HCT116 (cell line): ENCODE measurements around the gene COPS2. TPM values are rescaled to one million over a fixed set of nuclear protein-coding genes. Genes with fewer than 3 reads are reported as not detected.

Source experiments
- ATAC-seq: fragments of 200-7000 bp; cut with Tn5 transposase; 2 replicates; pipeline ENCODE4 v1.9.1; 2020; ENCODE audit warnings: mild to moderate bottlenecking, moderate library complexity
- BruUV-seq: library from RNA; stranded (reverse); fragments of 400-500 nt; replicated peaks from 2 replicates; lab custom pipeline; 2021; lab: Mats Ljungman, UMichigan
- CTCF ChIA-PET: fragments of 300-600 bp; sonication (Branson Sonifier 250); formaldehyde crosslinking; loops from one replicate; lab custom pipeline; 2021; ENCODE audit warnings: antibody characterized with exemption; lab: Charles Lee
- POLR2A ChIA-PET: fragments of 300-600, 350-600 bp; sonication (Branson Sonifier 250); formaldehyde crosslinking; loops from one replicate; lab custom pipeline; 2021; ENCODE audit warnings: antibody characterized with exemption; lab: Charles Lee
- RAD21 ChIA-PET, 2 experiments: fragments of 300-600 bp; sonication (Branson Sonifier 250); formaldehyde crosslinking; loops; one replicate each; lab custom pipeline; 2023; ENCODE audit warnings: low total read pairs in 2 of 2; ENCODE audit not compliant: uncharacterized antibody in 2 of 2, unreplicated experiment in 2 of 2, low non-redundant PET in 1 of 2; lab: Charles Lee
- DNase-seq: peaks from one replicate; pipeline ENCODE4 v3.0.0-alpha.2; 2010; ENCODE audit warnings: low read depth, low spot score
- H2AFZ ChIP-seq: fragments of 200-600 bp; shearing (Covaris generic), sonication (generic); 2 replicates; pipeline ENCODE4 v1.6.1; 2017; ENCODE audit warnings: low read depth, mixed run types, mixed read lengths, antibody characterized with exemption, low read length; ENCODE audit not compliant: poor library complexity, severe bottlenecking
- H3K27ac ChIP-seq: 2 replicates; pipeline ENCODE4 v1.5.1; 2012; ENCODE audit warnings: low read depth, low read length
- H3K27me3 ChIP-seq: fragments of 200-600 bp; sonication (generic); 2 replicates; pipeline ENCODE4 v1.6.1; 2016; ENCODE audit warnings: mixed run types, low read length, mixed read lengths; ENCODE audit not compliant: insufficient read depth
- H3K36me3 ChIP-seq, 2 experiments: fragments of 200-500 bp in 1 of 2; fragments of 200-600 bp in 1 of 2; sonication (Bioruptor generic) in 1 of 2; sonication (generic) in 1 of 2; 2 replicates each; pipeline versions ENCODE4 v1.5.1 to v1.6.1; 2014 to 2016; ENCODE audit warnings: low read length in 2 of 2, inconsistent platforms in 1 of 2, mixed read lengths in 1 of 2, mixed run types in 1 of 2; ENCODE audit not compliant: insufficient read depth in 2 of 2, control insufficient read depth in 1 of 2
- H3K4me1 ChIP-seq, 2 experiments: fragments of 200-600 bp in 1 of 2; sonication (generic) in 1 of 2; 2 replicates each; pipeline versions ENCODE4 v1.5.1 to v1.6.1; 2012 to 2017; ENCODE audit warnings: low read length in 2 of 2, inconsistent platforms in 1 of 2, mild to moderate bottlenecking in 1 of 2, mixed read lengths in 1 of 2, mixed run types in 1 of 2, moderate library complexity in 1 of 2; ENCODE audit not compliant: insufficient read depth in 2 of 2, control insufficient read depth in 1 of 2
- H3K4me2 ChIP-seq: fragments of 200-600 bp; sonication (generic); 2 replicates; pipeline ENCODE4 v1.6.1; 2017; ENCODE audit warnings: mixed run types, low read length, mixed read lengths
- H3K4me3 ChIP-seq, 2 experiments: fragments of 200-600 bp in 1 of 2; sonication (generic) in 1 of 2; replicated peaks in 1 of 2; 2 replicates each; pipeline ENCODE4 v1.5.1; 2011 to 2016; ENCODE audit warnings: low read length in 2 of 2, control low read depth in 1 of 2, low read depth in 1 of 2, mild to moderate bottlenecking in 1 of 2, mixed read lengths in 1 of 2, mixed run types in 1 of 2
- H3K79me2 ChIP-seq: fragments of 200-600 bp; sonication (generic); 2 replicates; pipeline ENCODE4 v1.6.1; 2017; ENCODE audit warnings: mild to moderate bottlenecking, mixed run types, low read length, moderate library complexity, mixed read lengths; ENCODE audit not compliant: insufficient read depth
- H3K9ac ChIP-seq: fragments of 200-600 bp; sonication (generic); 2 replicates; pipeline ENCODE4 v1.6.1; 2016; ENCODE audit warnings: low read length, mixed read lengths
- H3K9me2 ChIP-seq: fragments of 200-600 bp; sonication (generic), shearing (Covaris generic); 2 replicates; pipeline ENCODE4 v1.6.1; 2017; ENCODE audit warnings: mixed run types, mild to moderate bottlenecking, moderate library complexity; ENCODE audit not compliant: insufficient read depth
- H3K9me3 ChIP-seq, 2 experiments: fragments of 200-500 bp in 1 of 2; fragments of 200-600 bp in 1 of 2; sonication (Bioruptor generic) in 1 of 2; sonication (generic) in 1 of 2; 2 replicates each; pipeline ENCODE4 v1.6.1; 2014 to 2017; ENCODE audit warnings: low read length in 2 of 2, mixed read lengths in 2 of 2, inconsistent platforms in 1 of 2, low read depth in 1 of 2, mild to moderate bottlenecking in 1 of 2, mixed run types in 1 of 2, moderate library complexity in 1 of 2; ENCODE audit not compliant: control insufficient read depth in 1 of 2, insufficient read depth in 1 of 2
- H4K20me1 ChIP-seq: fragments of 200-600 bp; sonication (generic), shearing (Covaris generic); 2 replicates; pipeline ENCODE4 v1.6.1; 2017; ENCODE audit warnings: mixed run types, mild to moderate bottlenecking, moderate library complexity; ENCODE audit not compliant: insufficient read depth
- CEBPB ChIP-seq: IDR thresholded peaks from 2 replicates; pipeline ENCODE4 v1.6.1; 2012; ENCODE audit warnings: low read depth
- EGR1 ChIP-seq: IDR thresholded peaks from 2 replicates; pipeline ENCODE4 v1.6.1; 2012; ENCODE audit warnings: low read depth
- ELF1 ChIP-seq: IDR thresholded peaks from 2 replicates; pipeline ENCODE4 v1.6.1; 2012; ENCODE audit warnings: low read depth, borderline replicate concordance
- EZH2 ChIP-seq: fragments of 200-600 bp; sonication (generic); IDR thresholded peaks from 2 replicates; pipeline ENCODE4 v1.6.1; 2017; ENCODE audit warnings: antibody characterized with exemption, mixed run types
- EZH2phosphoT487 ChIP-seq: fragments of 200-600 bp; IDR thresholded peaks from 2 replicates; pipeline ENCODE4 v1.6.1; 2018; ENCODE audit warnings: antibody characterized with exemption, borderline replicate concordance
- FOSL1 ChIP-seq: IDR thresholded peaks from 2 replicates; pipeline ENCODE4 v1.6.1; 2012; ENCODE audit warnings: low read depth
- JUND ChIP-seq: IDR thresholded peaks from 2 replicates; pipeline ENCODE4 v1.6.1; 2012
- MAX ChIP-seq: IDR thresholded peaks from 2 replicates; pipeline ENCODE4 v1.6.1; 2012
- POLR2A ChIP-seq: IDR thresholded peaks from 2 replicates; pipeline ENCODE4 v1.7.0; 2011; ENCODE audit warnings: borderline replicate concordance; ENCODE audit not compliant: insufficient read depth, insufficient read length; ENCODE audit errors: extremely low read depth
- POLR2AphosphoS5 ChIP-seq: IDR thresholded peaks from 2 replicates; pipeline ENCODE4 v1.6.1; 2011; ENCODE audit warnings: mild to moderate bottlenecking, low read depth, low read length, moderate library complexity
- RAD21 ChIP-seq: IDR thresholded peaks from 2 replicates; pipeline ENCODE4 v1.6.1; 2012; ENCODE audit warnings: low read depth, mild to moderate bottlenecking
- SIN3A ChIP-seq: IDR thresholded peaks from 2 replicates; pipeline ENCODE4 v1.6.1; 2012; ENCODE audit warnings: low read depth
- SP1 ChIP-seq: IDR thresholded peaks from 2 replicates; pipeline ENCODE4 v1.6.1; 2012; ENCODE audit warnings: low read depth
- SRF ChIP-seq: IDR thresholded peaks from 2 replicates; pipeline ENCODE4 v1.6.1; 2012; ENCODE audit warnings: low read depth
- YY1 ChIP-seq: IDR thresholded peaks from 2 replicates; pipeline ENCODE4 v1.6.1; 2011; ENCODE audit warnings: low read length, low read depth, moderate library complexity, mild to moderate bottlenecking; ENCODE audit not compliant: insufficient replicate concordance; ENCODE audit errors: extremely low read depth
- ZFX ChIP-seq: fragments of 450-650 bp; IDR thresholded peaks from 2 replicates; pipeline ENCODE4 v1.6.1; 2017
- ZNF274 ChIP-seq: fragments of 200-500 bp; sonication (Bioruptor generic); IDR thresholded peaks from 2 replicates; pipeline ENCODE4 v1.6.1; 2014; ENCODE audit warnings: mild to moderate bottlenecking, low read depth, low read length, inconsistent platforms
- intact Hi-C: fragments of 100-400 bp; cut with micrococcal nuclease; formaldehyde crosslinking; loops from 2 replicates; pipeline ENCODE4 v1.10.0; 2022
- total RNA-seq: library from RNA; stranded (reverse); gene quantifications from one replicate; pipeline ENCODE4 v1.2.1, GENCODE V29; 2021; ENCODE audit not compliant: unreplicated experiment
- TF ChIP-seq, protein P1 (sequence below): IDR thresholded peaks from 2 replicates; pipeline ENCODE4 v1.6.1; 2011; ENCODE audit warnings: mild to moderate bottlenecking, low read length, moderate library complexity; ENCODE audit not compliant: insufficient replicate concordance; ENCODE audit errors: extremely low read depth
- TF ChIP-seq, protein P2 (sequence below): IDR thresholded peaks from 2 replicates; pipeline ENCODE4 v1.6.1; 2012; ENCODE audit warnings: low read depth
- TF ChIP-seq, protein P3 (sequence below), 3 experiments: fragments of 200-600 bp in 1 of 3; sonication (generic) in 1 of 3; IDR thresholded peaks in 2 of 3; conservative IDR thresholded peaks in 1 of 3; 2 replicates each; pipeline ENCODE4 v1.5.1; 2012 to 2017; ENCODE audit warnings: low read depth in 2 of 3, low read length in 2 of 3, antibody characterized with exemption in 1 of 3, borderline replicate concordance in 1 of 3, control low read depth in 1 of 3, mild to moderate bottlenecking in 1 of 3, mixed read lengths in 1 of 3, mixed run types in 1 of 3, moderate library complexity in 1 of 3; ENCODE audit not compliant: insufficient read depth in 1 of 3

The COPS2 gene
- total RNA-seq, 1 experiment from 2014 or later = 93.6 TPM

DNA sequence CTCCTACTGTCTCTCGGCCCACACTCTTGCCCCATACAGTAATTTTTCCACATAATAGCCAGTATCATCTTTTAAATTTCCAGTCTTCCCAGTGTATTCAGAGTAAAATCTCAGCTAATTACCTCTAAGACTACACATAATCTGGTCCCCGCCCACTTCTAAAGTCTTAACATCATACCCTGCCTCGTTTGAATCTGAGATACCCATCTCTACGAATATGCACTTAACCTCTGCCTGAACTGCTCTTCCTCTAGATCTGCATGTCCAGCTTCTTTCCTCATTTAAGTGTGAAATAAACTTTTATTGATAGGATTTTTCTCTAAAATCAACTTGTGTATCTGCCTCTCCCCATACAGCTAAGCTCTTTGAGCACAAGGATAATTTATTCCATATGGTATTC lies 34.6 kb downstream of the COPS2 start:
- ChIA-PET RAD21 (no interaction called here), POLR2A (no interaction called here), CTCF (no interaction called here)
- H3K4me3 ChIP-seq = no peak overlapping the region
- no peaks in the 10 kb centered on the region for H3K9me3 ChIP-seq
- H3K27me3 ChIP-seq = no peaks in the 10 kb centered on the region
- no peaks in the 10 kb centered on the region for H4K20me1 ChIP-seq
- H3K36me3 ChIP-seq = no peaks in the 10 kb centered on the region
- no peak overlapping the region for H2AFZ ChIP-seq
- no peaks in the 10 kb centered on the region for H3K79me2 ChIP-seq
- H3K4me2 ChIP-seq = no peak overlapping the region
- intact Hi-C loops = no loop called here
- BruUV-seq = no TSS peak
- no peak overlapping the region for H3K27ac ChIP-seq
- no peak for ATAC-seq
- TF ChIP-seq ZFX (no peak), SIN3A (no peak), RAD21 (no peak), FOSL1 (no peak), POLR2AphosphoS5 (no peak), YY1 (no peak), CEBPB (no peak), MAX (no peak), ELF1 (no peak), EGR1 (no peak), EZH2phosphoT487 (no peak), SRF (no peak), POLR2A (no peak), SP1 (no peak), ZNF274 (no peak), EZH2 (no peak), JUND (no peak)
- TF ChIP-seq, protein P1, sequence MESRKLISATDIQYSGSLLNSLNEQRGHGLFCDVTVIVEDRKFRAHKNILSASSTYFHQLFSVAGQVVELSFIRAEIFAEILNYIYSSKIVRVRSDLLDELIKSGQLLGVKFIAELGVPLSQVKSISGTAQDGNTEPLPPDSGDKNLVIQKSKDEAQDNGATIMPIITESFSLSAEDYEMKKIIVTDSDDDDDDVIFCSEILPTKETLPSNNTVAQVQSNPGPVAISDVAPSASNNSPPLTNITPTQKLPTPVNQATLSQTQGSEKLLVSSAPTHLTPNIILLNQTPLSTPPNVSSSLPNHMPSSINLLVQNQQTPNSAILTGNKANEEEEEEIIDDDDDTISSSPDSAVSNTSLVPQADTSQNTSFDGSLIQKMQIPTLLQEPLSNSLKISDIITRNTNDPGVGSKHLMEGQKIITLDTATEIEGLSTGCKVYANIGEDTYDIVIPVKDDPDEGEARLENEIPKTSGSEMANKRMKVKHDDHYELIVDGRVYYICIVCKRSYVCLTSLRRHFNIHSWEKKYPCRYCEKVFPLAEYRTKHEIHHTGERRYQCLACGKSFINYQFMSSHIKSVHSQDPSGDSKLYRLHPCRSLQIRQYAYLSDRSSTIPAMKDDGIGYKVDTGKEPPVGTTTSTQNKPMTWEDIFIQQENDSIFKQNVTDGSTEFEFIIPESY = no peak
- TF ChIP-seq, protein P2, sequence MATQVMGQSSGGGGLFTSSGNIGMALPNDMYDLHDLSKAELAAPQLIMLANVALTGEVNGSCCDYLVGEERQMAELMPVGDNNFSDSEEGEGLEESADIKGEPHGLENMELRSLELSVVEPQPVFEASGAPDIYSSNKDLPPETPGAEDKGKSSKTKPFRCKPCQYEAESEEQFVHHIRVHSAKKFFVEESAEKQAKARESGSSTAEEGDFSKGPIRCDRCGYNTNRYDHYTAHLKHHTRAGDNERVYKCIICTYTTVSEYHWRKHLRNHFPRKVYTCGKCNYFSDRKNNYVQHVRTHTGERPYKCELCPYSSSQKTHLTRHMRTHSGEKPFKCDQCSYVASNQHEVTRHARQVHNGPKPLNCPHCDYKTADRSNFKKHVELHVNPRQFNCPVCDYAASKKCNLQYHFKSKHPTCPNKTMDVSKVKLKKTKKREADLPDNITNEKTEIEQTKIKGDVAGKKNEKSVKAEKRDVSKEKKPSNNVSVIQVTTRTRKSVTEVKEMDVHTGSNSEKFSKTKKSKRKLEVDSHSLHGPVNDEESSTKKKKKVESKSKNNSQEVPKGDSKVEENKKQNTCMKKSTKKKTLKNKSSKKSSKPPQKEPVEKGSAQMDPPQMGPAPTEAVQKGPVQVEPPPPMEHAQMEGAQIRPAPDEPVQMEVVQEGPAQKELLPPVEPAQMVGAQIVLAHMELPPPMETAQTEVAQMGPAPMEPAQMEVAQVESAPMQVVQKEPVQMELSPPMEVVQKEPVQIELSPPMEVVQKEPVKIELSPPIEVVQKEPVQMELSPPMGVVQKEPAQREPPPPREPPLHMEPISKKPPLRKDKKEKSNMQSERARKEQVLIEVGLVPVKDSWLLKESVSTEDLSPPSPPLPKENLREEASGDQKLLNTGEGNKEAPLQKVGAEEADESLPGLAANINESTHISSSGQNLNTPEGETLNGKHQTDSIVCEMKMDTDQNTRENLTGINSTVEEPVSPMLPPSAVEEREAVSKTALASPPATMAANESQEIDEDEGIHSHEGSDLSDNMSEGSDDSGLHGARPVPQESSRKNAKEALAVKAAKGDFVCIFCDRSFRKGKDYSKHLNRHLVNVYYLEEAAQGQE = no peak
- TF ChIP-seq, protein P3, sequence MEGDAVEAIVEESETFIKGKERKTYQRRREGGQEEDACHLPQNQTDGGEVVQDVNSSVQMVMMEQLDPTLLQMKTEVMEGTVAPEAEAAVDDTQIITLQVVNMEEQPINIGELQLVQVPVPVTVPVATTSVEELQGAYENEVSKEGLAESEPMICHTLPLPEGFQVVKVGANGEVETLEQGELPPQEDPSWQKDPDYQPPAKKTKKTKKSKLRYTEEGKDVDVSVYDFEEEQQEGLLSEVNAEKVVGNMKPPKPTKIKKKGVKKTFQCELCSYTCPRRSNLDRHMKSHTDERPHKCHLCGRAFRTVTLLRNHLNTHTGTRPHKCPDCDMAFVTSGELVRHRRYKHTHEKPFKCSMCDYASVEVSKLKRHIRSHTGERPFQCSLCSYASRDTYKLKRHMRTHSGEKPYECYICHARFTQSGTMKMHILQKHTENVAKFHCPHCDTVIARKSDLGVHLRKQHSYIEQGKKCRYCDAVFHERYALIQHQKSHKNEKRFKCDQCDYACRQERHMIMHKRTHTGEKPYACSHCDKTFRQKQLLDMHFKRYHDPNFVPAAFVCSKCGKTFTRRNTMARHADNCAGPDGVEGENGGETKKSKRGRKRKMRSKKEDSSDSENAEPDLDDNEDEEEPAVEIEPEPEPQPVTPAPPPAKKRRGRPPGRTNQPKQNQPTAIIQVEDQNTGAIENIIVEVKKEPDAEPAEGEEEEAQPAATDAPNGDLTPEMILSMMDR (IDR thresholded peaks at IDR 0.05 in 2 of 3, conservative IDR thresholded peaks at IDR 0.05 in 1 of 3; ENCODE audit: borderline replicate concordance in 1 of 3, insufficient read depth in 1 of 3, low read depth in 2 of 3, low read length in 2 of 3) = no peak
- TF ChIP-seq, all 23 proteins: peak for 0
- no peaks in the 10 kb centered on the region for H3K9me2 ChIP-seq
- H3K9ac ChIP-seq = no peak overlapping the region
- no peaks in the 10 kb centered on the region for H3K4me1 ChIP-seq
- DNase-seq = no peak
